H1 (cell line): ENCODE data around the gene SARNP. TPM values are rescaled to one million over a fixed set of nuclear protein-coding genes. Genes with fewer than 3 reads are reported as not detected.

Experiments
- ATF3 ChIP-seq: IDR thresholded peaks from 2 replicates; pipeline ENCODE4 v1.6.1; 2011; ENCODE audit warnings: low read depth, mild to moderate bottlenecking, low read length; ENCODE audit not compliant: insufficient read depth
- CHD7 ChIP-seq: fragments of 300-600 bp; sonication (generic); IDR thresholded peaks from 2 replicates; pipeline ENCODE4 v1.7.1; 2012; ENCODE audit warnings: low read length, moderate library complexity, mild to moderate bottlenecking, inconsistent platforms; ENCODE audit not compliant: insufficient replicate concordance
- CTBP2 ChIP-seq: IDR thresholded peaks from 2 replicates; pipeline ENCODE4 v1.7.0; 2011; ENCODE audit warnings: borderline replicate concordance, mild to moderate bottlenecking, moderate library complexity, mixed read lengths, low read length; ENCODE audit not compliant: insufficient read depth, insufficient read length
- EP300 ChIP-seq, 2 experiments: IDR thresholded peaks; 1 replicate in 1 of 2; 2 replicates in 1 of 2; pipeline ENCODE4 v1.6.1; 2011 to 2012; ENCODE audit warnings: low read depth in 2 of 2, low read length in 2 of 2, mild to moderate bottlenecking in 2 of 2, borderline replicate concordance in 1 of 2, inconsistent platforms in 1 of 2, moderate library complexity in 1 of 2
- SIN3A ChIP-seq, 2 experiments: IDR thresholded peaks in 1 of 2; conservative IDR thresholded peaks in 1 of 2; 2 replicates each; pipeline ENCODE4 v1.6.1; 2011 to 2012; ENCODE audit warnings: low read length in 2 of 2, improper control_type of control experiment in 1 of 2, low read depth in 1 of 2, mild to moderate bottlenecking in 1 of 2
- polyA plus RNA-seq, 7 experiments: library from polyadenylated mRNA; depleted of rRNA in 3 of 7; stranded (reverse) in 5 of 7; unstranded in 2 of 7; fragments of >200 nt in 5 of 7; fragments of 200-250 nt in 2 of 7; gene quantifications; 1 replicate in 5 of 7; 2 replicates in 1 of 7; 4 replicates in 1 of 7; pipeline versions ENCODE4 v1.2.1 to v1.2.3, GENCODE V29; 2011 to 2013; ENCODE audit warnings: missing spikeins in 2 of 7, mixed read lengths in 2 of 7
- total RNA-seq: library from RNA; stranded (reverse); fragmentation: NEBNext Ultra II Directional; extraction: Animal tissue kit (Norgen Biotek cat#: 25700); gene quantifications from 2 replicates; pipeline ENCODE4 v1.2.1, GENCODE V29; 2021

The SARNP gene
- total and polyA plus RNA-seq, 2 of the 8 experiments (the other 6 are each of a cell fraction or from before 2014, with no cell fraction given): 114 to 226 TPM

GRCh38 chr12:55718624-55719275 lies 98.8 kb downstream of the SARNP start (continued):
- TF ChIP-seq CHD7 (no peak), EP300 (IDR thresholded peaks at IDR 0.05; ENCODE audit: borderline replicate concordance in 1 of 2, low read depth in 2 of 2, low read length in 2 of 2) (no peak), SIN3A (conservative IDR thresholded peaks at IDR 0.05 in 1 of 2, IDR thresholded peaks at IDR 0.05 in 1 of 2; ENCODE audit: low read depth in 1 of 2, low read length in 2 of 2) (no peak), CTBP2 (no peak), ATF3 (no peak)
